ENCODE measurements around the gene SERTAD2. TPM values are rescaled to one million over a fixed set of nuclear protein-coding genes. Genes with fewer than 3 reads are reported as not detected.

Gene SERTAD2
- total RNA-seq, 1 donor from 2014 or later, result 9.4 TPM

GRCh38 chr2:64650296-64650695 lies 3.4 kb downstream of the SERTAD2 start:
- Histone ChIP-seq H3K4me1 (ENCODE audit: control insufficient read depth in 3 of 3, insufficient read depth in 3 of 3, low read length in 3 of 3) (peaks cover 36 to 64% (median 38%) of the 10 kb centered on the region in 3 donors), H3K27me3 (ENCODE audit: control insufficient read depth in 3 of 3, insufficient read depth in 3 of 3, low read length in 3 of 3) (no peaks in the 10 kb centered on the region), H3K27ac (ENCODE audit: low read depth, low read length) (no peak overlapping the region), H3K36me3 (ENCODE audit: control insufficient read depth in 3 of 3, insufficient read depth in 3 of 3, low read length in 3 of 3) (no peaks in the 10 kb centered on the region), H3K9me3 (ENCODE audit: control insufficient read depth in 3 of 3, low read length in 3 of 3) (no peaks in the 10 kb centered on the region), H3K4me3 (ENCODE audit: low read length in 3 of 3) (no peak overlapping the region), H3K9ac (ENCODE audit: low read depth in 1 of 3, low read length in 3 of 3) (peak overlapping the region in 2 of 3 donors; percentile 55 to 70)

GRCh38 chr2:64649626-64650025 lies 4.1 kb downstream of the SERTAD2 start:
- Histone ChIP-seq H3K36me3 (ENCODE audit: control insufficient read depth in 3 of 3, insufficient read depth in 3 of 3, low read length in 3 of 3) (no peaks in the 10 kb centered on the region), H3K9me3 (ENCODE audit: control insufficient read depth in 3 of 3, low read length in 3 of 3) (no peaks in the 10 kb centered on the region), H3K4me3 (ENCODE audit: low read length in 3 of 3) (peak overlapping the region; percentile 14 to 46 (median 37)), H3K4me1 (ENCODE audit: control insufficient read depth in 3 of 3, insufficient read depth in 3 of 3, low read length in 3 of 3) (peaks cover 36 to 59% (median 37%) of the 10 kb centered on the region in 3 donors), H3K27me3 (ENCODE audit: control insufficient read depth in 3 of 3, insufficient read depth in 3 of 3, low read length in 3 of 3) (no peaks in the 10 kb centered on the region), H3K27ac (ENCODE audit: low read depth, low read length) (peak overlapping the region; percentile 52), H3K9ac (ENCODE audit: low read depth in 1 of 3, low read length in 3 of 3) (peak overlapping the region; percentile 55 to 76 (median 70))

GRCh38 chr2:64649013-64649484 lies 4.7 kb downstream of the SERTAD2 start:
- H3K27me3 ChIP-seq (ENCODE audit: control insufficient read depth in 3 of 3, insufficient read depth in 3 of 3, low read length in 3 of 3), result no peaks in the 10 kb centered on the region
- no peaks in the 10 kb centered on the region for H3K9me3 ChIP-seq (ENCODE audit: control insufficient read depth in 3 of 3, low read length in 3 of 3)
- peak overlapping the region in 1 of 3 donors; percentile 25 for H3K4me3 ChIP-seq (ENCODE audit: low read length in 3 of 3)
- H3K9ac ChIP-seq (ENCODE audit: low read depth in 1 of 3, low read length in 3 of 3), result peak overlapping the region in 2 of 3 donors; percentile 10 to 70
- H3K4me1 ChIP-seq (ENCODE audit: control insufficient read depth in 3 of 3, insufficient read depth in 3 of 3, low read length in 3 of 3), result peaks cover 40 to 62% (median 43%) of the 10 kb centered on the region in 3 donors
- peak overlapping the region; percentile 52 for H3K27ac ChIP-seq (ENCODE audit: low read depth, low read length)
- no peaks in the 10 kb centered on the region for H3K36me3 ChIP-seq (ENCODE audit: control insufficient read depth in 3 of 3, insufficient read depth in 3 of 3, low read length in 3 of 3)

- Histone ChIP-seq H3K36me3 (ENCODE audit: control insufficient read depth in 3 of 3, insufficient read depth in 3 of 3, low read length in 3 of 3) (peaks cover 0 to 2% (median 0%) of the 10 kb centered on the region in 3 donors), H3K4me3 (ENCODE audit: low read length in 3 of 3) (peak overlapping the region in 1 of 3 donors; percentile 71)
These were observed 7.5 kb downstream of the SERTAD2 start for GRCh38 chr2:64646007-64646880.

GRCh38 chr2:64644458-64645382 lies 9.0 kb downstream of the SERTAD2 start:
- Histone ChIP-seq H3K9me3 (ENCODE audit: control insufficient read depth in 3 of 3, low read length in 3 of 3) (no peaks in the 10 kb centered on the region), H3K4me3 (ENCODE audit: low read length in 3 of 3) (peak overlapping the region; percentile 71 to 79 (median 73)), H3K27me3 (ENCODE audit: control insufficient read depth in 3 of 3, insufficient read depth in 3 of 3, low read length in 3 of 3) (no peaks in the 10 kb centered on the region), H3K27ac (ENCODE audit: low read depth, low read length) (peak overlapping the region; percentile 91), H3K36me3 (ENCODE audit: control insufficient read depth in 3 of 3, insufficient read depth in 3 of 3, low read length in 3 of 3) (peaks cover 0 to 3% (median 0%) of the 10 kb centered on the region in 3 donors), H3K4me1 (ENCODE audit: control insufficient read depth in 3 of 3, insufficient read depth in 3 of 3, low read length in 3 of 3) (peaks cover 40 to 58% (median 53%) of the 10 kb centered on the region in 3 donors), H3K9ac (ENCODE audit: low read depth in 1 of 3, low read length in 3 of 3) (peak overlapping the region; percentile 77 to 85 (median 78))

More at GRCh38 chr2:64646007-64646880, 7.5 kb downstream of the SERTAD2 start:
- Histone ChIP-seq H3K9me3 (ENCODE audit: control insufficient read depth in 3 of 3, low read length in 3 of 3) (no peaks in the 10 kb centered on the region), H3K9ac (ENCODE audit: low read depth in 1 of 3, low read length in 3 of 3) (peak overlapping the region; percentile 34 to 78 (median 77)), H3K4me1 (ENCODE audit: control insufficient read depth in 3 of 3, insufficient read depth in 3 of 3, low read length in 3 of 3) (peaks cover 43 to 62% (median 50%) of the 10 kb centered on the region in 3 donors), H3K27me3 (ENCODE audit: control insufficient read depth in 3 of 3, insufficient read depth in 3 of 3, low read length in 3 of 3) (no peaks in the 10 kb centered on the region), H3K27ac (ENCODE audit: low read depth, low read length) (peak overlapping the region; percentile 91)

- Histone ChIP-seq H3K4me3 (ENCODE audit: low read length in 3 of 3) (peak overlapping the region; percentile 71 to 79 (median 73)), H3K27ac (ENCODE audit: low read depth, low read length) (peak overlapping the region; percentile 91), H3K9me3 (ENCODE audit: control insufficient read depth in 3 of 3, low read length in 3 of 3) (no peaks in the 10 kb centered on the region), H3K4me1 (ENCODE audit: control insufficient read depth in 3 of 3, insufficient read depth in 3 of 3, low read length in 3 of 3) (peaks cover 32 to 50% (median 50%) of the 10 kb centered on the region in 3 donors), H3K36me3 (ENCODE audit: control insufficient read depth in 3 of 3, insufficient read depth in 3 of 3, low read length in 3 of 3) (peaks cover 0 to 3% (median 0%) of the 10 kb centered on the region in 3 donors), H3K9ac (ENCODE audit: low read depth in 1 of 3, low read length in 3 of 3) (peak overlapping the region; percentile 77 to 85 (median 78)), H3K27me3 (ENCODE audit: control insufficient read depth in 3 of 3, insufficient read depth in 3 of 3, low read length in 3 of 3) (no peaks in the 10 kb centered on the region)
These were observed 9.8 kb downstream of the SERTAD2 start for GRCh38 chr2:64643838-64644457.

GRCh38 chr2:64641599-64641998 lies 12.1 kb downstream of the SERTAD2 start:
- H3K4me1 ChIP-seq (ENCODE audit: control insufficient read depth in 3 of 3, insufficient read depth in 3 of 3, low read length in 3 of 3), result peaks cover 30 to 56% (median 45%) of the 10 kb centered on the region in 3 donors
- H3K36me3 ChIP-seq (ENCODE audit: control insufficient read depth in 3 of 3, insufficient read depth in 3 of 3, low read length in 3 of 3), result peaks cover 0 to 3% (median 0%) of the 10 kb centered on the region in 3 donors
- no peaks in the 10 kb centered on the region for H3K27me3 ChIP-seq (ENCODE audit: control insufficient read depth in 3 of 3, insufficient read depth in 3 of 3, low read length in 3 of 3)
- H3K9me3 ChIP-seq (ENCODE audit: control insufficient read depth in 3 of 3, low read length in 3 of 3), result no peaks in the 10 kb centered on the region
- H3K27ac ChIP-seq (ENCODE audit: low read depth, low read length), result no peak overlapping the region
- H3K9ac ChIP-seq (ENCODE audit: low read depth in 1 of 3, low read length in 3 of 3), result no peak overlapping the region
- no peak overlapping the region for H3K4me3 ChIP-seq (ENCODE audit: low read length in 3 of 3)

- peaks cover 30 to 60% (median 34%) of the 10 kb centered on the region in 3 donors for H3K4me1 ChIP-seq (ENCODE audit: control insufficient read depth in 3 of 3, insufficient read depth in 3 of 3, low read length in 3 of 3)
- peak overlapping the region in 1 of 3 donors; percentile 25 for H3K9ac ChIP-seq (ENCODE audit: low read depth in 1 of 3, low read length in 3 of 3)
- no peaks in the 10 kb centered on the region for H3K27me3 ChIP-seq (ENCODE audit: control insufficient read depth in 3 of 3, insufficient read depth in 3 of 3, low read length in 3 of 3)
- no peak overlapping the region for H3K4me3 ChIP-seq (ENCODE audit: low read length in 3 of 3)
- no peak overlapping the region for H3K27ac ChIP-seq (ENCODE audit: low read depth, low read length)
- H3K9me3 ChIP-seq (ENCODE audit: control insufficient read depth in 3 of 3, low read length in 3 of 3), result no peaks in the 10 kb centered on the region
- H3K36me3 ChIP-seq (ENCODE audit: control insufficient read depth in 3 of 3, insufficient read depth in 3 of 3, low read length in 3 of 3), result peaks cover 9 to 12% (median 11%) of the 10 kb centered on the region in 3 donors
These were observed 13.3 kb downstream of the SERTAD2 start for GRCh38 chr2:64640153-64641044.

All from skeletal muscle tissue (tissue), 4 donors.